HEK293T (cell line): Measurements from ENCODE around the gene GOSR1.
"Not testable (repeated sequence)": the region's sequence is repeated elsewhere in the genome, so short reads cannot be mapped to it uniquely, and the experiment has no call there.

Experiments used
- ARNT ChIP-seq: fragments of 450-650 bp; IDR thresholded peaks from 2 replicates; pipeline ENCODE4 v1.6.1; 2017; ENCODE audit warnings: mild to moderate bottlenecking
- CTBP1 ChIP-seq: fragments of 450-650 bp; IDR thresholded peaks from 2 replicates; pipeline ENCODE4 v1.6.1; 2016; ENCODE audit warnings: borderline replicate concordance
- FOXM1 ChIP-seq: fragments of 450-650 bp; IDR thresholded peaks from 2 replicates; pipeline ENCODE4 v1.6.1; 2017; ENCODE audit warnings: mild to moderate bottlenecking, borderline replicate concordance
- TF ChIP-seq, protein P1 (sequence below): fragments of 450-650 bp; IDR thresholded peaks from 2 replicates; pipeline ENCODE4 v1.6.1; 2016

DNA sequence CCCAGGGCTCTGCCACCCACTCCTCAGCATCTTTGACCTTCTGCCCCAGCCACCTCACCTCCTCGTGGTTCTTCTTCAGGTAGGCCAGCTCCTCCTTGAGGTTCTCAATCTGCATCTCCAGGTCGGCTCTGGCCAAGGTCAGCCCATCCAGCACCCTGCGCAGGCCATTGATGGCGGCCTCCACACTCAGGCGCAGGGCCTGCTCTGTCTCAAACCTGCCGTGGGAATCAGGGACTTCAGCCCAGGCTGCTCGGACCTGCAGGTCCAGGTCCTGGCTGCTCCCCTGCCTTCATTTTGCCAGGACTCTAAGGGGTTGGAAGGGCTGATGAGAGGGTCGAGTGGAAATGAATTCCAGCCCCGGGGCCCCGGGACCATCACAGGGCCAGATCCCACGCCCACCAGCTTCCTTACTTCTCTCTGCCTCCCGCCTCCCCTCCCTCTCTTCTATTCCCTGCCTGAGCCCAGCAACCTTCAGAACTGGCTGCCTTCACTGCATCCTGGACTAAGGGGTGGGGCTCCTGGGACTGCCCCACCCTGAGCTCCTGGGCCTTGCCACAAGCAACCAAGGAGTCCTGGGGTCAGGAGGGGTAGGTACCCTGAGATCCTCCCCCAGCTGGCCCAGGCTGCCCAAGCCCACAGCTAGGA is 92.4 kb downstream of the GOSR1 start:
- TF ChIP-seq, protein P1, sequence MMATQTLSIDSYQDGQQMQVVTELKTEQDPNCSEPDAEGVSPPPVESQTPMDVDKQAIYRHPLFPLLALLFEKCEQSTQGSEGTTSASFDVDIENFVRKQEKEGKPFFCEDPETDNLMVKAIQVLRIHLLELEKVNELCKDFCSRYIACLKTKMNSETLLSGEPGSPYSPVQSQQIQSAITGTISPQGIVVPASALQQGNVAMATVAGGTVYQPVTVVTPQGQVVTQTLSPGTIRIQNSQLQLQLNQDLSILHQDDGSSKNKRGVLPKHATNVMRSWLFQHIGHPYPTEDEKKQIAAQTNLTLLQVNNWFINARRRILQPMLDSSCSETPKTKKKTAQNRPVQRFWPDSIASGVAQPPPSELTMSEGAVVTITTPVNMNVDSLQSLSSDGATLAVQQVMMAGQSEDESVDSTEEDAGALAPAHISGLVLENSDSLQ = not testable (repeated sequence)
- not testable (repeated sequence) for TF ChIP-seq FOXM1, CTBP1, ARNT
